AG09309 (cell line): ENCODE measurements around the gene IFT22.
"Not testable (repeated sequence)": the region's sequence is repeated elsewhere in the genome, so short reads cannot be mapped to it uniquely, and the experiment has no call there.

Source experiments
- DNase-seq: peaks from one replicate; pipeline ENCODE4 v3.0.0-alpha.2; 2010; ENCODE audit warnings: low read depth
- H3K4me3 ChIP-seq: 2 replicates; pipeline ENCODE4 v1.5.1; 2011; ENCODE audit warnings: mild to moderate bottlenecking, low read depth, low read length, moderate library complexity; ENCODE audit not compliant: control insufficient read depth
- TF ChIP-seq, protein P1 (sequence below): IDR thresholded peaks from 2 replicates; pipeline ENCODE4 v1.5.1; 2011; ENCODE audit warnings: mild to moderate bottlenecking, low read depth, low read length, inconsistent platforms; ENCODE audit not compliant: insufficient read depth, control insufficient read depth; ENCODE audit errors: missing control alignments

IFT22 gene

DNA sequence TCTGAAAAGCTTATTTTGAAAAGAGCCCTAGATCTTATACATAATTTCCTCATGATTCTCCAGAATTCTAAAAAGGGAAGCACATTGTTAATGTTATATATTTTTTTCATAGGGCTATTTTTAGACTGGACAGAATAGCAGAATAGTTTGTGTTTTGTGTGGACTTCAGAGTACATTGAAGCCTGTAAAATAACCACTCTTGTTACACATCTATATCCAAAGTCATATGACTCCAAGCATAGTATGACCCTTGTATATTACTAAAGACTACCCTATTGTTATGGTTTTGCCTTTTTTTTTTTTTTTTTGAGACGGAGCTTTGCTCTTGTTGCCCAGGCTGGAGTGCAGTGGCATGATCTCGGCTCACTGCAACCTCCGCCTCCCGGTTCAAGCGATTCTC, 50.6 kb downstream of the IFT22 start:
- TF ChIP-seq, protein P1, sequence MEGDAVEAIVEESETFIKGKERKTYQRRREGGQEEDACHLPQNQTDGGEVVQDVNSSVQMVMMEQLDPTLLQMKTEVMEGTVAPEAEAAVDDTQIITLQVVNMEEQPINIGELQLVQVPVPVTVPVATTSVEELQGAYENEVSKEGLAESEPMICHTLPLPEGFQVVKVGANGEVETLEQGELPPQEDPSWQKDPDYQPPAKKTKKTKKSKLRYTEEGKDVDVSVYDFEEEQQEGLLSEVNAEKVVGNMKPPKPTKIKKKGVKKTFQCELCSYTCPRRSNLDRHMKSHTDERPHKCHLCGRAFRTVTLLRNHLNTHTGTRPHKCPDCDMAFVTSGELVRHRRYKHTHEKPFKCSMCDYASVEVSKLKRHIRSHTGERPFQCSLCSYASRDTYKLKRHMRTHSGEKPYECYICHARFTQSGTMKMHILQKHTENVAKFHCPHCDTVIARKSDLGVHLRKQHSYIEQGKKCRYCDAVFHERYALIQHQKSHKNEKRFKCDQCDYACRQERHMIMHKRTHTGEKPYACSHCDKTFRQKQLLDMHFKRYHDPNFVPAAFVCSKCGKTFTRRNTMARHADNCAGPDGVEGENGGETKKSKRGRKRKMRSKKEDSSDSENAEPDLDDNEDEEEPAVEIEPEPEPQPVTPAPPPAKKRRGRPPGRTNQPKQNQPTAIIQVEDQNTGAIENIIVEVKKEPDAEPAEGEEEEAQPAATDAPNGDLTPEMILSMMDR: no peak
- no peak for DNase-seq
- no peak overlapping the region for H3K4me3 ChIP-seq

DNA sequence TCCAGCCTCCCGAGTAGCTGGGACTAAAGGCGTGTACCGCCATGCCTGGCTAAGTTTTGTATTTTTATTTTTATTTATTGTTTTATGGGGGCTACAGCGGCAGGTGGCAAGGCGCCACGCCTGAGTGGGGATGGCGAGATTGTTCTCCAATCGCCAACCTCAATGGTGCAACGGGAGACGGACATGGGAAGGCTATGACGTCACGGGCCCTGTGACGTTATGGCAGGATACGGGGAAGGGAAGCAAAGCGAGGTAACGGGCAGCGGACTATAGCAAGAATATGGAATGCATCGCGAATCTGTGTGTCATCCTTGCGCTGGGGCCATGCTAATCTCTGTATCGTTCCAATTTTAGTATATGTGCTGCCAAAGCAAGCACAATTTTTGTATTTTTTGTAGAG, 51.9 kb downstream of the IFT22 start:
- H3K4me3 ChIP-seq: no peak overlapping the region
- DNase-seq: no peak
- TF ChIP-seq, protein P1: no peak

GRCh38 chr7:101265622-101266516, 55.7 kb downstream of the IFT22 start:
- no peak for DNase-seq
- H3K4me3 ChIP-seq: no peak overlapping the region
- TF ChIP-seq, protein P1: no peak

DNA sequence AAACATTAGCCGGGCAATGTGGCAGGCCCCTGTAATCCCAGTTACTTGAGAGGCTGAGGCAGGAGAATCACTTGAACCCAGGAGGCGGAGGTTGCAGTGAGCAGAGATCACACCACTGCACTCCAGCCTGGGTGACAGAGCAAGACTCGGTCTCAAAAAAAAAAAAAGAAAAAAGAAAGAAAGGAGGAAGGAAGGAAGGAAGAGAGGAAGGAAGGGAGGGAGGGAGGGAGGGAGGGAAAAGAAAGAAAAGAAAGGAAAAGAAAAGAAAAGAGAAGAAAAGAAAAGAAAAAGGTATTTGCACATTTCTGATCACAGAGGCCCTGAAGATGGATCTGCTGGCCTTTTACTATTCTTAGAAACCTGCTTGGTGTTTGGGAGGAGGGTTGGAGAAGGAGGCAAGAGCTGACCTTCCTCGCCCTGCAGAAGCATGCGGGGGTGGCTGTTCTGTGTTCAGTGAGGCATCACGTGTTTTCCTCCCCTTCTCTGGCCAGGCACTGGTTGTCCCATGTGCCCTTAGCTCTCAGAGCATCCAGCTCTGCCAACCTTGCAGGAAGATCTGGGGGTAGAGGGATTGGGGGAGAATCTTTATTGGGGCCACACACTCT, 57.4 kb downstream of the IFT22 start:
- not testable (repeated sequence) for H3K4me3 ChIP-seq, DNase-seq
